ENCODE data around the gene CT45A1. TPM values are rescaled to one million over a fixed set of nuclear protein-coding genes. Genes with fewer than 3 reads are reported as not detected.
A peak's percentile ranks its signal among the peaks of the same experiment; 100 is the strongest.
"Not testable (repeated sequence)": the region's sequence is repeated elsewhere in the genome, so short reads cannot be mapped to it uniquely, and the experiment has no call there.

Gene CT45A1
- total RNA-seq (not detected in 2 replicates), polyA plus RNA-seq (not detected in 2 replicates), polyA minus RNA-seq (not detected in 2 replicates), Bru-seq, nascent RNA (not detected), BruChase-seq, experiment 1, labeled RNA remaining after a 6-hour chase (not detected), BruChase-seq, experiment 2, labeled RNA remaining after a 2-hour chase (not detected)
- not detected in 2 replicates for polyA plus RNA-seq (2011; cell fraction: cytosol; rRNA removed)
- not detected in 2 replicates for polyA plus RNA-seq (2011; cell fraction: nucleus; rRNA removed)
- polyA plus RNA-seq (2012) = not detected in 2 replicates
- polyA minus RNA-seq (2011; cell fraction: cytosol; rRNA and poly(A)+ RNA removed) = not detected
- polyA minus RNA-seq (2011; cell fraction: nucleus; rRNA and poly(A)+ RNA removed) = not detected in 2 replicates
- long read RNA-seq = 0 reads

DNA sequence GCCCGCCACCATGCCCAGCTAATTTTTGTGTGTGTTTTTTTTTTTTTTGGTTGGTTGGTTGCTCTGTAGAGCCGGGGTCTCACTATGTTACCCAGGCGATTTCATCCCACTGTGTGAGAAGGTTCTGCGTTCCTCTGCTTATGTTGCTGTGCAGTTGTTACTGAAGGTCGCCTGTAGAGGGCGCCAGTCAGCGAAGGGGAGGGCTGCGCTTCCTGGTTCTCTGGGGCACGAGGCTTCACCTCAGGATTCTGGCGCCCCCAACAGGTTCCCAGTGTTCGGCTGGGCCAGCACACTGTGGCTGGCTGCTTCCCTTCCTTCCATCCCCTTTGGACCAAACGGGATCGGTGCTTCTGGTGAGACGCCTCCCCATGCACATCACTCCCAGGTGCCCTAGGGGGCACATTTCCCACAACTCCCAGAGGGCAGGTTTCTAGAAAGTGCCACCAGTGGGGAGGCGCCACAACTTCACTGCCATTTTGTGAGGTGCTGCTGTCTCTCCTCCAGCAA lies at the start of gene CT45A1:
Gene CT45A1, plus strand, starts transcription at position 457 of the 507 bp plus-strand sequence. CDS start 5,302 bp downstream, outside the sequence.
- H4K20me1 ChIP-seq (replicated peaks; ENCODE audit: control insufficient read depth, extremely low read depth, insufficient read depth, low read length); intact Hi-C loops (cut with micrococcal nuclease); H3K27ac ChIP-seq (ENCODE audit: insufficient read depth, low read depth, low read length); H3K4me1 ChIP-seq (ENCODE audit: control insufficient read depth, extremely low read depth, insufficient read depth, low read length); POLR2A ChIA-PET; H3K9ac ChIP-seq (replicated peaks; ENCODE audit: extremely low read depth, insufficient read depth, low read length); dilution Hi-C loops (cut with MboI; ENCODE audit: extremely low pct_ligation_motif_present, low sequenced_read_pairs); FAIRE-seq; DNase-seq (ENCODE audit: low read depth, low spot score); CTCF ChIA-PET; H3K4me2 ChIP-seq (ENCODE audit: insufficient read depth, low read length); H3K4me3 ChIP-seq (replicated peaks in 1 of 3; ENCODE audit: insufficient read depth in 1 of 3, low read depth in 1 of 3, low read length in 3 of 3); H3K9me1 ChIP-seq (replicated peaks; ENCODE audit: control insufficient read depth, extremely low read depth, insufficient read depth, low read length); H3K9me3 ChIP-seq (replicated peaks; ENCODE audit: control insufficient read depth, insufficient read depth, low read length); H3K79me2 ChIP-seq (ENCODE audit: control insufficient read depth, insufficient read depth, low read length); H3K27me3 ChIP-seq (ENCODE audit: control insufficient read depth in 2 of 2, insufficient read depth in 2 of 2, low read length in 2 of 2); H2AFZ ChIP-seq (ENCODE audit: low read depth, low read length); BruUV-seq (replicated peaks); H3K36me3 ChIP-seq (ENCODE audit: control insufficient read depth in 2 of 2, extremely low read depth in 1 of 2, insufficient read depth in 2 of 2, low read length in 2 of 2): not testable (repeated sequence)

- H3K27me3 ChIP-seq (ENCODE audit: control insufficient read depth in 2 of 2, insufficient read depth in 2 of 2, low read length in 2 of 2); POLR2A ChIA-PET; DNase-seq (ENCODE audit: low read depth, low spot score); dilution Hi-C loops (cut with MboI; ENCODE audit: extremely low pct_ligation_motif_present, low sequenced_read_pairs); H3K4me2 ChIP-seq (ENCODE audit: insufficient read depth, low read length); H3K79me2 ChIP-seq (ENCODE audit: control insufficient read depth, insufficient read depth, low read length); H3K9me3 ChIP-seq (replicated peaks; ENCODE audit: control insufficient read depth, insufficient read depth, low read length); H3K36me3 ChIP-seq (ENCODE audit: control insufficient read depth in 2 of 2, extremely low read depth in 1 of 2, insufficient read depth in 2 of 2, low read length in 2 of 2); intact Hi-C loops (cut with micrococcal nuclease); H4K20me1 ChIP-seq (replicated peaks; ENCODE audit: control insufficient read depth, extremely low read depth, insufficient read depth, low read length); CTCF ChIA-PET; H3K4me3 ChIP-seq (replicated peaks in 1 of 3; ENCODE audit: insufficient read depth in 1 of 3, low read depth in 1 of 3, low read length in 3 of 3); H3K9ac ChIP-seq (replicated peaks; ENCODE audit: extremely low read depth, insufficient read depth, low read length); H3K4me1 ChIP-seq (ENCODE audit: control insufficient read depth, extremely low read depth, insufficient read depth, low read length); BruUV-seq (replicated peaks); H2AFZ ChIP-seq (ENCODE audit: low read depth, low read length); H3K27ac ChIP-seq (ENCODE audit: insufficient read depth, low read depth, low read length); H3K9me1 ChIP-seq (replicated peaks; ENCODE audit: control insufficient read depth, extremely low read depth, insufficient read depth, low read length): not testable (repeated sequence)
- peak; percentile 8 for FAIRE-seq
These were observed 40.5 kb upstream of the CT45A1 start for GRCh38 chrX:135672979-135673378.
